Measurements from ENCODE around the gene NEDD1. TPM values are rescaled to one million over a fixed set of nuclear protein-coding genes. Genes with fewer than 3 reads are reported as not detected.

NEDD1 gene
- 16.6 to 26.4 TPM (median 22.5 TPM) in 5 replicates for total RNA-seq (2022; extraction: Qiagen RNA extraction)

GRCh38 chr12:96906849-96907670 is at the start of gene NEDD1:
Gene NEDD1, plus strand, starts transcription at chr12:96907257. Its CDS starts 2,503 bp downstream, at chr12:96909760.

All from A549 treated with dexamethasone at 1 μM for 4 hours (cell line).